Measurements from ENCODE around the gene TESPA1.
"Not testable (repeated sequence)": the region's sequence is repeated elsewhere in the genome, so short reads cannot be mapped to it uniquely, and the experiment has no call there.

TESPA1 gene

DNA sequence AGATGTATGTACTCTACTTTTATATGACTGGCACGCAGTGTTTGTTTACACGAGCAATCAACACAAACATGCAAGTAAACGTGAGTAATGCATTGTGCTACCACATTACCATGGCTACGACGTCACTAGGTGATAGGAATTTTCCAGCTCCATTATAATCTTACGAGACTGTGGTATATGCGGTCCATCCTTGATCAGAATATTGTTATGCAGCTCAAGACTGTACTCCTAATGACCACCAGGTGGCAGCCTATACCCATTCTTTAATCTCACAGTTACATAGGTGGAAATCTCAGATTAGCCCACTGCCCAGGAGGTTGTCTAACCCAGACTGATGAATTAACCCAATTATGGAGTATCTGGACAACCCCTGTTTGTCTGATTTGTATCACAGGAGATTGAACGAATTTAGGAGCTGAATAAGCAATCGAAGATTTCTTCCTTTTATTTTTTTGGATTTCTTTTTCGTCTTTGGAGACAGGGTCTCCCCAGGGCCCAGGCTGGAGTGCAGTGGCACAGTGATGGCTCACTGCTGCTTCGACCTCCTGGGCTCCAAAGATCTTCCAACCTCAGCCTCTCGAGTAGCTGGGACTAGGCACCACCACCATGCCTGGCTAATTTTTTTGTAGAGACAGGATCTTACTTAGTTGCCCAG lies 8.7 kb upstream of the TESPA1 start:
- peak; percentile 76 to 87 for DNase-seq
- TF ChIP-seq GATA1 (IDR thresholded peaks at IDR 0.05; ENCODE audit: low read depth, low read length) (no peak), POLR2A (IDR thresholded peaks at IDR 0.05; ENCODE audit: low read length) (no peak)

- TF ChIP-seq POLR2A (IDR thresholded peaks at IDR 0.05; ENCODE audit: low read length), result no peak
- TF ChIP-seq GATA1 (IDR thresholded peaks at IDR 0.05; ENCODE audit: low read depth, low read length), result no peak
- DNase-seq, result no peak
These were observed 7.4 kb upstream of the TESPA1 start for GRCh38 chr12:54991991-54992375.

GRCh38 chr12:54991161-54991990 lies 6.8 kb upstream of the TESPA1 start:
- peak; percentile 34 to 52 for DNase-seq
- no peak for TF ChIP-seq GATA1 (IDR thresholded peaks at IDR 0.05; ENCODE audit: low read depth, low read length)
- TF ChIP-seq POLR2A (IDR thresholded peaks at IDR 0.05; ENCODE audit: low read length), result no peak

- no peak for DNase-seq
- TF ChIP-seq GATA1 (IDR thresholded peaks at IDR 0.05; ENCODE audit: low read depth, low read length), result no peak
- no peak for TF ChIP-seq POLR2A (IDR thresholded peaks at IDR 0.05; ENCODE audit: low read length)
These were observed 5.3 kb upstream of the TESPA1 start for GRCh38 chr12:54989829-54990228.

GRCh38 chr12:54988402-54989054 lies 4.0 kb upstream of the TESPA1 start:
- TF ChIP-seq GATA1 (IDR thresholded peaks at IDR 0.05; ENCODE audit: low read depth, low read length) (no peak), POLR2A (IDR thresholded peaks at IDR 0.05; ENCODE audit: low read length) (no peak)
- peak; percentile 93 for DNase-seq

GRCh38 chr12:54987611-54988231 lies 3.2 kb upstream of the TESPA1 start:
- TF ChIP-seq POLR2A (IDR thresholded peaks at IDR 0.05; ENCODE audit: low read length), result no peak
- TF ChIP-seq GATA1 (IDR thresholded peaks at IDR 0.05; ENCODE audit: low read depth, low read length), result no peak
- peak; percentile 84 to 89 for DNase-seq

GRCh38 chr12:54986773-54987172 lies 2.2 kb upstream of the TESPA1 start:
- not testable (repeated sequence) for DNase-seq

GRCh38 chr12:54983536-54984101 lies 943 bp downstream of the TESPA1 start:
- peak in 1 of 2 experiments; percentile 26 for DNase-seq
- TF ChIP-seq GATA1 (IDR thresholded peaks at IDR 0.05; ENCODE audit: low read depth, low read length) (no peak), POLR2A (IDR thresholded peaks at IDR 0.05; ENCODE audit: low read length) (no peak)

- TF ChIP-seq POLR2A (IDR thresholded peaks at IDR 0.05; ENCODE audit: low read length), result no peak
- no peak for TF ChIP-seq GATA1 (IDR thresholded peaks at IDR 0.05; ENCODE audit: low read depth, low read length)
- DNase-seq, result no peak
These were observed 2.8 kb downstream of the TESPA1 start for GRCh38 chr12:54981796-54982195.

DNA sequence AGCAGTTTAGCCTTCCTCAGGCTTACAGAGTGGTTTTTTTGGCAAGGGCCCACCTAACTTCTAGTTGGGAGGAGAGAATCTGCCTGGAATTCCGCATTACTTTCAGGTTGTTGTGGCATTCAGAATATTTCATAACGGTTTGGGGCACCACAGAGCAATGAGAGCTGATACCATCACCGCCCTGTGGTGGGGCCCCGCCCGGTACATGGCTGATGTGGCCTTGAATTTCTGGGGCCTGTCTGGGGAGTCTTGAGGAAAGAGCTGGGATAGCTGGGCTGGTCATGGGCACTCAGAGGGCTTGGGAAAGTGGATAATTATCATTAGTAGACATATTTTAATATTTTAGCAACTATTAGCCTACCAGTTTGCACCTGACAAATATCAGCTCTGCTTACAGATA lies 4.2 kb downstream of the TESPA1 start:
- peak; percentile 79 to 80 for DNase-seq
- no peak for TF ChIP-seq POLR2A (IDR thresholded peaks at IDR 0.05; ENCODE audit: low read length)
- TF ChIP-seq GATA1 (IDR thresholded peaks at IDR 0.05; ENCODE audit: low read depth, low read length), result no peak

DNA sequence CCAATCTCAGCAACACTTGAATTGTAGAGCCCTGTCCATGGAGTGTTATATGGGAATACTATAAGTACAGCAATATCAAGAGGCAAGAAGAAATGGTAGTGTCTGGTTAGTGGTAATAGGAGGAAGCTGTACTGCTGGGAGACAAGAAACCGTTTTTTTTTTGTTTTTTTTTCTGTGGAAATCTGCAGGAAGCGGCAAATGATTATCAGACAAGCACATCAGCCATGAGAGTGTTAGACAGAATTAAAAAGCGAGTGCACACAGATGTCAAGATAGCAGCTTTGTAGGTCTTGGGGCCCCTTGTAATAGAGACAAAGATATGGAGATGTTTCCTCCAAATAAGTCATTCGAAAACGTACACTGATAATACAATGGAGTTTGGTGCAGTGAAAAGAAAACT lies 6.7 kb downstream of the TESPA1 start:
- TF ChIP-seq GATA1 (IDR thresholded peaks at IDR 0.05; ENCODE audit: low read depth, low read length) (no peak), POLR2A (IDR thresholded peaks at IDR 0.05; ENCODE audit: low read length) (peak; percentile 6)
- DNase-seq, result peak; percentile 28 to 63

GRCh38 chr12:54977155-54977554 lies 7.4 kb downstream of the TESPA1 start:
- DNase-seq, result peak in 1 of 2 experiments; percentile 20
- no peak for TF ChIP-seq POLR2A (IDR thresholded peaks at IDR 0.05; ENCODE audit: low read length)

DNA sequence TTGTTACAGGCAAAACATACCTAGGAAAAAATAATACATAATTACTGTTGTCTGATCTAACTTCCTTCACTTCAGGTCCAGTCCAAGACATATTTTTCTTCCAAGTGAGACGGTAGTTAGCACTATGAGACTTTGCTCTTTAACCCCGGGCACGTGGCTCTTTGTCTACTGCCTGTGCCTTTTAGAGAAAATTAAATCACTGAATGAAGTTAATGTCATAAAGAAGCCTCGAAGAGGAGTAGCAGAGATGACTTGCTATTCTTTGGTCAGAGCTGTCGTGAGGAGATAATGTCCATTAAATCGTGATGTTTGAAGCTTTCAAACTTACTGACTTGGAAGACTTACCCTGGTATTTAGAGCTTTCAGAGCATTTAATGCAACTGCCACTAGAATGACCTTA lies 8.7 kb downstream of the TESPA1 start:
- DNase-seq, result peak; percentile 59 to 67
- TF ChIP-seq GATA1 (IDR thresholded peaks at IDR 0.05; ENCODE audit: low read depth, low read length), result no peak
- no peak for TF ChIP-seq POLR2A (IDR thresholded peaks at IDR 0.05; ENCODE audit: low read length)

- no peak for TF ChIP-seq POLR2A (IDR thresholded peaks at IDR 0.05; ENCODE audit: low read length)
- no peak for TF ChIP-seq GATA1 (IDR thresholded peaks at IDR 0.05; ENCODE audit: low read depth, low read length)
These were observed 9.3 kb downstream of the TESPA1 start for GRCh38 chr12:54975272-54975671.

More at GRCh38 chr12:54975272-54975671, 9.3 kb downstream of the TESPA1 start:
- no peak for DNase-seq

Data from erythroblast (primary cell).